DND-41 (cell line): Measurements from ENCODE around the gene MLLT11.

Experiments
- ATAC-seq: fragments of 200-7000 bp; cut with Tn5 transposase; 3 replicates; pipeline ENCODE4 v1.9.1; 2021; ENCODE audit warnings: low read depth; ENCODE audit not compliant: insufficient read depth
- DNase-seq: peaks from one replicate; pipeline ENCODE4 v3.0.0-alpha.2; 2020
- H2AFZ ChIP-seq: 2 replicates; pipeline ENCODE4 v1.6.0; 2012; ENCODE audit warnings: low read depth, low read length
- H3K27ac ChIP-seq: 2 replicates; pipeline ENCODE4 v1.5.1; 2012; ENCODE audit warnings: low read length, inconsistent platforms
- H3K27me3 ChIP-seq: fragments of 200-600 bp; sonication (generic); 2 replicates; pipeline ENCODE4 v1.6.0; 2012; ENCODE audit warnings: low read length, mild to moderate bottlenecking, inconsistent platforms; ENCODE audit not compliant: insufficient read depth, poor library complexity
- H3K36me3 ChIP-seq: 2 replicates; pipeline ENCODE4 v1.5.1; 2012; ENCODE audit warnings: low read length, inconsistent platforms; ENCODE audit not compliant: insufficient read depth
- H3K4me1 ChIP-seq: 2 replicates; pipeline ENCODE4 v1.5.1; 2012; ENCODE audit warnings: mild to moderate bottlenecking, low read length; ENCODE audit not compliant: insufficient read depth
- H3K4me2 ChIP-seq: 2 replicates; pipeline ENCODE4 v1.6.0; 2012; ENCODE audit warnings: mild to moderate bottlenecking, moderate library complexity, low read length, inconsistent platforms; ENCODE audit not compliant: insufficient read depth
- H3K4me3 ChIP-seq, 2 experiments: fragments of 200-600 bp in 1 of 2; shearing (Covaris generic) in 1 of 2; 2 replicates each; pipeline ENCODE4 v1.5.1; 2012 to 2016; ENCODE audit warnings: inconsistent platforms in 2 of 2, low read length in 2 of 2, mild to moderate bottlenecking in 2 of 2, low read depth in 1 of 2, moderate library complexity in 1 of 2
- H3K79me2 ChIP-seq: 2 replicates; pipeline ENCODE4 v1.6.0; 2012; ENCODE audit warnings: low read length, inconsistent platforms; ENCODE audit not compliant: insufficient read depth
- H3K9ac ChIP-seq: 2 replicates; pipeline ENCODE4 v1.6.0; 2012; ENCODE audit warnings: low read depth, mild to moderate bottlenecking, inconsistent platforms, low read length, moderate library complexity
- H3K9me3 ChIP-seq: 2 replicates; pipeline ENCODE4 v1.5.1; 2012; ENCODE audit warnings: low read length, moderate library complexity, mild to moderate bottlenecking, inconsistent platforms; ENCODE audit not compliant: insufficient read depth, severe bottlenecking
- H4K20me1 ChIP-seq: 2 replicates; pipeline ENCODE4 v1.6.0; 2012; ENCODE audit warnings: low read length; ENCODE audit not compliant: insufficient read depth
- EZH2 ChIP-seq: IDR thresholded peaks from 3 replicates; pipeline ENCODE4 v1.6.1; 2012; ENCODE audit warnings: borderline replicate concordance, low read depth, mild to moderate bottlenecking, moderate library complexity, low read length, inconsistent platforms; ENCODE audit not compliant: severe bottlenecking
- TF ChIP-seq, protein P1 (sequence below): IDR thresholded peaks from 2 replicates; pipeline ENCODE4 v1.5.1; 2012; ENCODE audit warnings: borderline replicate concordance, low read length, moderate library complexity, mild to moderate bottlenecking; ENCODE audit not compliant: poor library complexity, severe bottlenecking; ENCODE audit errors: extremely low read depth

Gene MLLT11

DNA sequence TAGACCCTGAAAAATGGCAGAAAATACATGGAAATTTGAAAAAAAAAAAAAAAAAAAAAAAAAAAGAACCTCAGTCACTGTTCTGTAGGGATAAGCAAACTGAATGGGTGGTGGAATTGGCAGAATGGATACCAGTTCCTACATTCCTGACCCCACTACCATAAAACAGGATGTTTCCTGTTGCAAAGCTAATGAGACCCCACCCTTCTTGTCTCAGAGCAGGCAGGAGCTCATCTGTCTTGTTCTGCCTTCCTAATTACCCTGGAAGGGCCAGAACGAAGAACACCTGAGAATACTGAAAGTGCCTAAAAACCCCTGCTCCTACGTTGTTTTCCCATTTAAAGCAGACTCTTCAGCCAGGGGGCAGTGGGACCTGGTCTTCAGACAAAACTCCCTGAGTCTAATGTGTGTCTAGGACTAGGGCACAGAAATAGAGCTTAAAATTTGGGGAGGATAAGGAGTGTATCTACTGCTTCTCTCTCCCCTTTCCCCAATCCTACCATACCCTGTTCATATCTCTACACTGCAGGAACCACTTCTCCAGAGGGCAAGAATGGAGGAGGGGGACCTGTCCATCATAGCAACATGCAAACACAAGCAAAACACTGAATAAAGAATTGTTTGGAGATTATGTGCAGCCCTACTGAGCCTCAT is 8.7 kb upstream of the MLLT11 start:
- no peaks in the 10 kb centered on the region for H3K27me3 ChIP-seq
- H3K27ac ChIP-seq = no peak overlapping the region
- no peaks in the 10 kb centered on the region for H3K9me3 ChIP-seq
- ATAC-seq (no peak), DNase-seq (no peak)
- no peak overlapping the region for H3K9ac ChIP-seq
- peaks cover 15% of the 10 kb centered on the region for H4K20me1 ChIP-seq
- H3K4me3 ChIP-seq = no peak overlapping the region
- peaks cover 26% of the 10 kb centered on the region for H3K4me1 ChIP-seq
- H3K36me3 ChIP-seq = peaks cover 51% of the 10 kb centered on the region
- H3K79me2 ChIP-seq = peaks cover 10% of the 10 kb centered on the region
- no peak overlapping the region for H2AFZ ChIP-seq
- H3K4me2 ChIP-seq = no peak overlapping the region
- TF ChIP-seq, protein P1, sequence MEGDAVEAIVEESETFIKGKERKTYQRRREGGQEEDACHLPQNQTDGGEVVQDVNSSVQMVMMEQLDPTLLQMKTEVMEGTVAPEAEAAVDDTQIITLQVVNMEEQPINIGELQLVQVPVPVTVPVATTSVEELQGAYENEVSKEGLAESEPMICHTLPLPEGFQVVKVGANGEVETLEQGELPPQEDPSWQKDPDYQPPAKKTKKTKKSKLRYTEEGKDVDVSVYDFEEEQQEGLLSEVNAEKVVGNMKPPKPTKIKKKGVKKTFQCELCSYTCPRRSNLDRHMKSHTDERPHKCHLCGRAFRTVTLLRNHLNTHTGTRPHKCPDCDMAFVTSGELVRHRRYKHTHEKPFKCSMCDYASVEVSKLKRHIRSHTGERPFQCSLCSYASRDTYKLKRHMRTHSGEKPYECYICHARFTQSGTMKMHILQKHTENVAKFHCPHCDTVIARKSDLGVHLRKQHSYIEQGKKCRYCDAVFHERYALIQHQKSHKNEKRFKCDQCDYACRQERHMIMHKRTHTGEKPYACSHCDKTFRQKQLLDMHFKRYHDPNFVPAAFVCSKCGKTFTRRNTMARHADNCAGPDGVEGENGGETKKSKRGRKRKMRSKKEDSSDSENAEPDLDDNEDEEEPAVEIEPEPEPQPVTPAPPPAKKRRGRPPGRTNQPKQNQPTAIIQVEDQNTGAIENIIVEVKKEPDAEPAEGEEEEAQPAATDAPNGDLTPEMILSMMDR = no peak
- TF ChIP-seq EZH2 = no peak

DNA sequence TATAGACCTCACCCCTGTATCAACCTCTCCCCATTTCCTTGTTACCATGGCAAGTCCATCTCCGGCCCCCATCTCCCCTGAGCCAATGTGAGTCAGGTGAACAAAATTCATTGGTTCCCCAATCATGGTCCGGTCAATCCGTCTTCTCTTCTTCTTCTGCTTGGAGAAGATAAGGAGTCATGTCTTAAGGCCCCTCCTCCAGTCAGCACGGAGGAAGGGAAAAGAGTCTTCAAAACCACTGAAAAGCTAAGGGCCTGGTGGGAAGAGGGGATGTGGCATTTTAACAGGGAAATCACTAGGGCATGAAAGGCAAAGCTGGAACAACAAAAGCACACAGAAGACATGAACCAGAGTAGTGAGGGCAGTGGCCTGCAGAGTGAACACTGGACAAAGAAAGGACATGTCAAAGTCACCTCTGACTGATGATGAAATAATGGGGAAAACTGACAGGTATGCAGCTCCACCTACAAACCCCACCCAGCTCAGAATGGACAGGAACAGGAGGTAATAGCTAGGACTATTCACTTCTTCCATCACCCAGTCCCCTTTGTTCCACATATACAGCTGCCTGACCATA is 5.1 kb upstream of the MLLT11 start:
- H3K79me2 ChIP-seq = peaks cover 46% of the 10 kb centered on the region
- ATAC-seq = no peak

DNA sequence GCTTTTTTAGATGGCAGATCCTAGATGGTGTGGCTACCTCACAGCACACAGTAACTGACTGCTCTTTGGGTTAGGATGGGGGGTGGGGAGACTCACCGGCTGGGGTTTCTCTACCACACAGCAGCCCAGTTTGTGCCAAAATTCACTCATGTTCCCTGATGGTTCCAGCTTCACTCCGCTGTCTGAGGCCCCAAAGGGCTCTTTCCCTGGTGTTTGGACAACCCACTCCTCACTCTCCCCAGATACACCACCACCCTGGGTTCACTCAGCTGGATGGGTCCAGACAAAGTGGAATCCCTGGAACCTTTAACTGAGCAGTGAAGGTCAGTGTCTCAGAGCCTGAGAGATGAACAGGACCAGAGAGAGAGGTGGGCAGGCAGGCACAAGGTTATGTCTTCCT is 4.6 kb upstream of the MLLT11 start:
- no peak overlapping the region for H3K4me3 ChIP-seq
- H3K36me3 ChIP-seq = peaks cover 64% of the 10 kb centered on the region
- ATAC-seq (no peak), DNase-seq (no peak)
- H3K79me2 ChIP-seq = peaks cover 51% of the 10 kb centered on the region
- H3K9ac ChIP-seq = no peak overlapping the region
- no peaks in the 10 kb centered on the region for H3K9me3 ChIP-seq
- no peak overlapping the region for H2AFZ ChIP-seq
- H3K27ac ChIP-seq = no peak overlapping the region
- no peak for TF ChIP-seq EZH2
- TF ChIP-seq, protein P1 = no peak
- peaks cover 25% of the 10 kb centered on the region for H4K20me1 ChIP-seq
- H3K4me1 ChIP-seq = peaks cover 35% of the 10 kb centered on the region
- H3K27me3 ChIP-seq = no peaks in the 10 kb centered on the region
- no peak overlapping the region; the same call in 1 of the 2 replicates for H3K4me2 ChIP-seq

More for the DNA sequence above, 5.1 kb upstream of the MLLT11 start:
- Histone ChIP-seq H3K4me3 (no peak overlapping the region), H4K20me1 (peaks cover 25% of the 10 kb centered on the region), H3K27ac (no peak overlapping the region), H3K27me3 (no peaks in the 10 kb centered on the region), H2AFZ (no peak overlapping the region), H3K36me3 (peaks cover 64% of the 10 kb centered on the region), H3K4me1 (peaks cover 35% of the 10 kb centered on the region), H3K9ac (no peak overlapping the region), H3K4me2 (no peak overlapping the region), H3K9me3 (no peaks in the 10 kb centered on the region)
- DNase-seq = no peak
- TF ChIP-seq EZH2 = no peak
- TF ChIP-seq, protein P1 = no peak
